Posterior cingulate gyrus (tissue), 11 donors: Measurements from ENCODE around the gene PSD.
A peak's percentile ranks its signal among the peaks of the same experiment; 100 is the strongest.
"Not testable (repeated sequence)": the region's sequence is repeated elsewhere in the genome, so short reads cannot be mapped to it uniquely, and the experiment has no call there.

Source experiments
- DNase-seq, 10 donors: peaks; one replicate each; pipeline versions ENCODE4 v3.0.0 to v3.0.0-alpha.2; 2020 to 2021; ENCODE audit warnings: mixed read lengths in 3 of 10
- intact Hi-C: fragments of 100-400 bp; cut with DNase I; formaldehyde crosslinking; loops from one replicate; pipeline ENCODE4 v1.15.1; 2023

Gene PSD

DNA sequence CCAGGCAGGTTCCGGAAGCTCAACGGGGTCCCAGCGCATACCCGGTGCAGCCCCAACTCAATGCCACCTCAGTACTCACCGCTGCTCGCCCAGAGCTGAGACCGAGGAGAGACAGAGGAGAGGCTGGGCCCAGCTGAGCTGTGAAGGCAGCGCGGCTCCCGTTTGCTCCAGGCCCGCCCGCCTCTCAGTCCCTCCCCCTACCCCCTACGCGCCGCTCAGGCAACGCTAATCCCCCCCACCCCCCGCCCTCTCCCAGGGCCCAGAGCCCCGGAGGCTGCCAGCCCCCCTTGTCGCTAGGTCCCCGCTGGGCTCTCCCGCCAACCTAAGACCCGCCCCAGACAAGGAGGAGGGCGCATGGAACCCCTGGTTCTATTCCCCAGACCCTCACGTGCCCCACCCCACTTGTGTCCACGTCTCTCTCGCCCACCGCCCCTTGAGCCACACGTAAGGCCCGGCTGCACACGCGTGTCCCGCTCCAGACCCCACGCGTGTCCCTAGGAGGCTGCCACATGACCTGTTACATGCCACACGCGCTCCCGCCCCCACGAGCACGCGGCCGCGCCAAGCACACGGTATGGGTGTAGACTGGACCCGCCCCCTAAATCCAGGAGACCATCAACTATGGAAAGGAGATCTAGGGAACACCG lies at the start of gene PSD:
Gene PSD (minus strand): TSS at position 164 of the 647 bp plus-strand sequence. CDS start 1,747 bp downstream, outside the sequence.
- DNase-seq: peak in 5 of 10 donors; percentile 57 to 94 (median 86)
- intact Hi-C loops: no loop called here

DNA sequence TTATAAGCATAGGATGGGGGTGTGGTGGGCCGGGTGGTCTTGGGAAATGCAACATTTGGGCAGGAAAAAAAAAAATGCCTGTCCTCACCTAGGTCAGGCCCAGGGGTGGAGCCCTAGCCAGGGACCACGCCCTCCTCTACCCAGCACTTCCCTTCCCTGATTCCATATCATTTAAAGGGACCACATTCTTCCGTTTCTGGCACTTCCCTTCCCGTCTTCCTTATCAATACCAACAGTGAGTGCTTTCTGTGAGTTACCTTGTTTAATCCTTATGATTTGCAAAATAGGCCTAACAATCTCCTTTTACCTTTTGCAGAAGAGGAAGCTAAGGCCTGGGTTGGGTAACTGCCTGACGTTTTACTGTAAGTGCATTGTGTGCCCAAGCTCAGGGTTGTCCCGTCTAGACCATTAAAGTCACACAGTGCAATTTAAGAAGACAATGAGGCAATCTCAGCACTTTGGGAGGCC lies 49.4 kb upstream of the PSD start:
- peak in 1 of 10 donors; percentile 27 for DNase-seq
- intact Hi-C loops: no loop called here

DNA sequence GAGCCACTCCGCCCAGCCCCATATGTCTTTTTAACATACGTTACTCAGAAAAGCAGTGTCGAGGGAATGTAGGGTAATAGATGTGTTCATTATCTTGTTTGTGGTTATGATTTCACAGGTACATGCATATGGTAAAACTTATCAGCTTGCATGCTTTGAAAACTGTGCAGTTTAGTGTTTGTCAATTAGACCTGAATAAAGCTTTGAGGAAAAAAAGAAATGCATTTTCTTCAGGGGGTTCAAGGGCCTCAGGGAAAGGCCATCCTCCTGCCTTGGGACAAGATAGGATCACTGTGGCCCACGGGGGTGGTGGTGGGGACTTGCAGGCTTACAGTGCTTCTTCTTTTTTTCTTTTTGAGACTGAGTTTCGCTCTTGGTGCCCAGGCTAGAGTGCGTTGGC lies 48.7 kb upstream of the PSD start:
- intact Hi-C loops: no loop called here
- DNase-seq: peak in 1 of 10 donors; percentile 28

DNA sequence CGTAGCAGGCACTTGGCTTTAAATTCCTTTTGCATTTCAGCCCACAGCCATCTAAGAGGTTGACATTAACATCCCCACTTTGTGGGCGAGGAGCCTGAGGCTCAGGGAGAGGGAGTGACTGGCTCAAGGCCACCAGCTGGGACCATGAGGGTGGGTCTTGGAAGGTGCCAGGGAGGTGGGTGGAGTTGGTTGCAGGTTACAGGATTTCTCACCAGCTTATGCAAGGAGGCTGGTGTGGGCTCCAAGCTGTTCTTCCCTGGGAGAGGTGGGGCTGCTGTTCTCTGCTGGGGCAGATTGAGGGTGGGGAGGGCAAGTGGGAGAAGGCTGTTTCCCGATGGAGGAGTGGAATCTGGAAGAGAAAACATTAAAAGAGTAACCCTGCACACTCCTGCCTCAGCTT lies 46.9 kb upstream of the PSD start:
- peak in 2 of 10 donors; percentile 43 to 72 for DNase-seq
- intact Hi-C loops: no loop called here

DNA sequence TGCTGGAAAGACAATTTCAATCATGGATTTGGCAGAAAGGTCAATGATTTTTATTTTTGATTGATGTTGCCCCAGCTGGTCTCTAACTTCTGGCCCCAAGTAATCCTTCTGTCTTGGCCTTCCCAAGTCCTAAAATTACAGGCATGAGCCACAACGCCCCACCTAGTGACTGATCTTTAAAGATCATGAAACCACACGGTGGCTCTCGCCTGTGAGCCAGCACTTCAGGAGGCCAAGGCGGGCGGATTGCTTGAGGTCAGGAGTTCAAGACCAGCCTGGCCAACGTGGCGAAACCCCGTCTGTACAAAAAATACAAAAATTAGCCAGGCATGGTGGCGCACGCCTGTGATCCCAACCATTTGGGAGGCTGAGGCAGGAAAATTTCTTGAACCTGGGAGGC lies 45.4 kb upstream of the PSD start:
- peak in 1 of 10 donors; percentile 23 for DNase-seq
- intact Hi-C loops: loop anchor here (5.0 kb wide), 1 partner anchor 42 kb away; the partner anchor contains the start of gene FBXL15

DNA sequence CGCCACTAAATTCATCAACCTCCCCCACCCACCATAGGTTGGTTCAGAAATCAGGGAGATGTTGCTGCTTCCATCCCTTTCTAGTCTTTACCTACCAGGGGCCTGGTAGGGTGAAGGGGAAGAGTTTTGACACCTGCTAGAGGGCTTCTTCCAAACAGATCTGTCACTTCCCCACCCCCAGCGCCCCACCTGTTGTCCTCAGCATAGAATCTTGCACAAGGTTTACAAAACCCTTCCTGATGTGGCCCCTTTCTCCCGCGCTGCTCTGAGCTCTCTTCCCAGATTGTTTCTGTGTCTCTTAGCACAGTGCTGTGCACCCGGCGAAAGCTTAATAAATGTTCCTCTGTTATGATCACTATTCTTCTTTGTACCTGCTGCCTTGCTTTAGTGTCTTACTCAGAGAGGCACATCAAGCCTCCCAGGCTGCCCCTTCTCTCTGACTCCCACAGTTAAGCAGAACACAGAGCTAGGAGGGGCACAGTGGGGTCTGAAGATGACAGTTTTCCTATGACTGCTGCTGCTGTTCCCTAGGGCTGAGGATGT lies 44.0 kb upstream of the PSD start:
- intact Hi-C loops: loop anchor here (5.0 kb wide), 1 partner anchor 40 kb away; the partner anchor contains the start of gene FBXL15
- DNase-seq: peak in 1 of 10 donors; percentile 47

DNA sequence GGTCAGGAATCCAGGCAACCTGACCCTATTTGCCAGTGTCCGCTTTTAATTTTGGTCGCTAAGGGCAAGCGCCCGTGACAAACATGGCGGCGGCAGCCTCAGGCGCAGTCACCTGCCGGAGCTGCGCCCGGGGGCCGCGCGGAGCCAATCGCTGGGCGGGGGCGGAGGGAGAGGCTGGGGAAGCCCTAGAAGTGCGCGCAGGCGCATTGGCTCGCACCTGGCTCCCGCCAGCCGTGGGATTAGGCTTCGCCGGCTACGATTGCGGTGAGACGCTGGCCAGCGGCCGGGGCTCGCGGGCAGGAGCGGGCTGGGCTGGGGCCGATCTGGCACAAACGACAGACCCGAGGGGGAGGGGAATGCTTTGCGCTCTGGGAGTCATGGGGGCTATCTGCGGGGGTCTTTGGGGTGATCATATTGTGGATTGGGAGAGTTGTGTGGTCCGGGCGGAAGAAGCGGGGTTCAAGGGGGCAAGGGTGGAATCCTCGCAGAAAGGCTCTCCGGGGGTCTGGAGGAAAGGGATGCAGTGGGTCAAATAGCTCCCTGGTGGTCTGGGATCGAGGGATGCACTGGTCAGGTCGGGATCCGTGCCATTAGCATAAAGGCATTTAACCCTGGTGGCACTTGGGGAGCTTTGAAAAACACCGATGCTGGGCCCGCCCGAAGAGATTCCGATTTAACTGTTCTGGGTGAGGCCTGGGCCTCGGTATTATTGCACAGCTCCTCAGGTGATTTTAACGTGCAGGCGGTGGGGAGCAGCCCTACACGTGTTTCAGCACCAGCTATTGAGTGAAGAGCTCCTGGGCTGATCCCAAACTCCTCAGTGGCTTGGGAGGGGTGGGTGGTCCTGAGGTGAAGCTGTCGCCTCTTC lies 42.8 kb upstream of the PSD start:
- DNase-seq: peak; percentile 82 to 99 (median 90)

DNA sequence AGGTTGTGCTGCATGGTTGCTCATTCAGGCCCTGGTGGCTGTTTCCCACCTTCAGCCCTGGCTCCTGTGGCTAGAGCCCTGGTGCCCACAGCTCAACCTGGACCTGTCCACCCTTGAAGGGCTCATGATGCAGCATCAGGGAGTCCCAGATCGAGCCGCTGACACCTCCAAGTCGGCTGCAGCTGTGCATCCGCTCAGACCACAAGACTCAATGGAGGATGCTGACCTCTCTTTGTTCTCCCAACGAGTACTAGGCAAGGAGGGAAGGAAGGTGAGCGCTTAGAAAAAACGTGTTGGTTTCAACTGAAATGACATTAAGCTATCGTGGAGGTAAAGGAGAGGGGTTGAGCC lies 42.2 kb upstream of the PSD start:
- intact Hi-C loops: loop anchor here (5.0 kb wide), 1 partner anchor 39 kb away; the partner anchor contains the start of gene FBXL15
- DNase-seq: peak in 1 of 10 donors; percentile 47

More for the DNA sequence above, 42.8 kb upstream of the PSD start:
- intact Hi-C loops: loop anchor here (5.0 kb wide), 1 partner anchor 39 kb away; the partner anchor contains the start of gene FBXL15

DNA sequence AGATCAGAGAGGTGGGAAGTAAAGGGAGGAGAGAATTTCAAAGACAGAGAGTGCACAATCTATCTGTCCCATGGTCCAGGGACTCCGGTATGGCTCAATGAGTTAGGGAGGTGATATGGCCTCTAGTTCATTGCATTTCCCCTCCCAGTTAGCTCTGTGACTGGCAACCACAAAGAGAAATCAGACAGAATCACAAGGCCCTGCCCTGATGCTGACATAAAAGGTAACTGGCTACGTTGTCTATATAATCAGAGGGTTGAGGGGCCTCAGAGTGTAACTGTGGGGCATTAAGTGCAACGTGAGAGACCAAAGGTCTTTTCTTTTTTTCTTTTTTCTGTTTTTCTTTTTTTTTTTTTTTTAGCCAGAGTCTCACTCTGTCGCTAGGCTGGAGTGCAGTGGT lies 40.1 kb upstream of the PSD start:
- no peak for DNase-seq
- intact Hi-C loops: no loop called here

DNA sequence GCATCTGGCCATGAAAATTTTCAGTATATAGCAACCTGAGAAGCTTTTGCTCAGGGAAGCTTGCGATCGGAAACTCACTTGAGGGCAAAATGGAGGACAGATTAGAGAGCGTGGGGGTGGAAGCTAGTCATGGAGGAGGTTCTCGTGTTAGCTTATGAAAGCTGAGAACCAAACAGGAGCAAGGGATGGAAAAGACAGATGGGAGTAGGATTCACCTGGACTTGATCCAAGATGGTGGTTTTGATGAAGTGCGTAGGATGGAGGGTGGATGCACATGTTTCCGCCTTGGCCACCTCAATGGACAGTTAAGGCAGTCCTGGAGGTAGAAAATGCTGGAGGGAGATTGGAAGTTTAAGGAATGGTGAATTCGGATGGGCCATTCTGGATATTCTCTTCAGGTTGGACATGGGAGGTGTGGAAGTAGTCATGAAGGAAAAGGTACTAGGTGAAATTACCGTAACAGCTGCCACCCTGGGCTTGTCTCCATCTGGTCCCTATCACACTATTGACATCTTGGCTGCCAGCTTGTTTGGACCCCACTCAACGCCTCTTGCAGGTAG lies 39.1 kb upstream of the PSD start:
- DNase-seq: peak in 1 of 10 donors; percentile 33
- intact Hi-C loops: no loop called here

DNA sequence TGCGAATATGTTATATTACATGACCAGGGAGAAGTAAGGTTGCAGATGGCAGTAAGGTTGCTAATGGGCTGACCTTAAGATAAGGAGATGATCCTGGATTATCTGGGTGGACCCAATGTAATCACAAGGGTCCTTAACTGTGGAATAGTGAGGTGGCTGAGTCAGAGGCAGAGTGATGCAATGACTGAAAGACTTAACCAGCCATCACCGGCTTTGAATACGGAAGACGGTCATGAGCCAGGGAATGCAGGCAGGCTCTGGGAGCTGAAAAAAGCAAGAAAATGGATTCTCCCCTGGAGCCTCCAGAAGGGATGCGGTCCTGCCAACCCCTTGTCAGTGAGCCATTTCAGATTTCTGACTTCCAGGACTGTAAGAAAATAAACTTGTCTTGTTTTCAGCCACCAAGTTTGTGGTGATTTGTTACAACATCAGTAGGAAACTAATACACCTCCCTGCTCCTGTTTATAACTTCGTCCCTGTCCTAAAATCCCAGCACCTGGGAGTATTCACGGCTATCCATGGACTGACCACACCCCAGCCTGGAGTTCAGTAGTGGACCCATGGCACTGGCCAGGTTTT lies 37.4 kb upstream of the PSD start:
- intact Hi-C loops: no loop called here
- DNase-seq: peak in 1 of 10 donors; percentile 10

DNA sequence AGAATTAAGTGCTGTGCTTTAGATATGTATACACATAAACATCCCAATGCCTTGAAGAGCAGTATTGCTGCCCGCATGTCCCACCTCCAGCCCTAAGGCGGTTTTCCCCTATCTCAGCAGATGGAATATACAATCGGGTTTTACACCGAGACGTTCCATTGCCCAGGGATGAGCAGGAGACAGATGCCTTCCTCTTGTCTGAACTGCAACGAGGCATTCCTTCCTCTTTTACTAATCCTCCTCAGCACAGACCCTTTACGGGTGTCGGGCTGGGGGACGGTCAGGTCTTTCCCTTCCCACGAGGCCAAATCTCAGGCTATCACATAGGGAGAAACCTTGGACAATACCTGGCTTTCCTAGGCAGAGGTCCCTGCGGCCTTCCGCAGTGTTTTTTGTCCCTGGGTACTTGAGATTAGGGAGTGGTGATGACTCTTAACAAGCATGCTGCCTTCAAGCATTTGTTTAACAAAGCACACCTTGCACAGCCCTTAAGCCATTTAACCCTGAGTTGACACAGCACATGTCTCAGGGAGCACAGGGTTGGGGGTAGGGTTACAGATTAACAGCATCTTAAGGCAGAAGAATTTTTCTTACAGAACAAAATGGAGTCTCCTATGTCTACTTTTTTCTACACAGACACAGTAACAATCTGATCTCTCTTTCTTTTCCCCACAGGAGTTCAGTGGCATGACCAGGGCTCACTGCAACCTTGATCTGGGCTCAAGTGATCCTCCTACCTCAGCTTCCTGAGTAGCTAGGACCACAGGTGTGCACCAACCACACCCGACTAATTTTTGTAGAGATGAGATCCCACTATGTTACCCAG lies 36.3 kb upstream of the PSD start:
- intact Hi-C loops: not testable (repeated sequence)
- peak in 1 of 10 donors; percentile 24 for DNase-seq

DNA sequence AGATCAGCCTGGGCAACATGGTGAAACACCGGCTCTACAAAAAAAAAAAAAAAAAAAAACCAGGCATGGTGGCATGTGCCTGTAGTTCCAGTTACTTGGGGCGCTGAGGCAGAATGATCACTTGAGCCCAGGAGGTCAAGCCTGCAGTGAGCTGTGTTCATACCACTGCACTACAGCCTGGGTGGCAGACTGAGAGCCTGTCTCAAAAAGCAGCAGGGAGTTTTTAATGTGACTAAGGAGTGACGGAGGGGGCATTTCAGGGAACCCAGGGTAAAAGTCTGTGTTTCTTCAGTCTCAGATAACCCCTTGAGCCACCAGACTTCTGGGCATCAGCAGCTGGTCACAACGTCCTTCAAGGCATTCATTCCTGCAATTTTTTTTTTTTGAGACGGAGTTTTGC lies 34.9 kb upstream of the PSD start:
- DNase-seq: peak in 1 of 10 donors; percentile 32
- intact Hi-C loops: no loop called here

DNA sequence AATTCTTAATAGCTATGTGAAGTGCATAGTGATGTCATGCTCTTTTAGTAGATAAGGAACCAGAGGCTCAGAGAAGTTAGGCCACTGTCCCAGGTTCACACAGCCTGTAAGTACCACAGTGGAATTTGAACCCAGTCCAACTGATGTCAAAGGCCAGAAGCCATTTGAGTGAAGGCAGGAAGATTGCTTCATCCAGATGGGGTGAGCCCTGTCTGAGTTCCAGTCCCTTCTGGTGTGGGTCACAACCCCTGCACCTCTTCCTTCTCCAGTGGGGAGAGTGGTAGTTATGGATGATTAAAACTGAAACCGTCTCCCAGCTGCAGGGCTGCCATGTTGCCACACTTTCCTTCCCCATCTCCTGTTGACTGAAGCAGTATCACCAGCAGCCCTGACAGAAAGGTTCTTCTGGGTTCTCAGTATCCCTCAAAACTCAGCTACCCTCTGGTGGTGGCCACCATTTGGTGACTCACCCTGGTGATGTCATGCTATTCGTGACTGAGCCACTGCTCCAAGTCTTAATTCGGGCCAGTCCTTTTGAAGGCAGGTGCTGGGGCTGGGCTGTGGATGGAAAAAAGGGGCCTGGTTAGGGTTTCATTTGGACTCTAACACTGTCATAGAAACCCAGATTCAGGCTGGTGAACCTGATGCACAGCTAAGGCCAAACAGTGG lies 34.2 kb upstream of the PSD start:
- peak in 3 of 10 donors; percentile 16 to 67 (median 36) for DNase-seq
- intact Hi-C loops: no loop called here

DNA sequence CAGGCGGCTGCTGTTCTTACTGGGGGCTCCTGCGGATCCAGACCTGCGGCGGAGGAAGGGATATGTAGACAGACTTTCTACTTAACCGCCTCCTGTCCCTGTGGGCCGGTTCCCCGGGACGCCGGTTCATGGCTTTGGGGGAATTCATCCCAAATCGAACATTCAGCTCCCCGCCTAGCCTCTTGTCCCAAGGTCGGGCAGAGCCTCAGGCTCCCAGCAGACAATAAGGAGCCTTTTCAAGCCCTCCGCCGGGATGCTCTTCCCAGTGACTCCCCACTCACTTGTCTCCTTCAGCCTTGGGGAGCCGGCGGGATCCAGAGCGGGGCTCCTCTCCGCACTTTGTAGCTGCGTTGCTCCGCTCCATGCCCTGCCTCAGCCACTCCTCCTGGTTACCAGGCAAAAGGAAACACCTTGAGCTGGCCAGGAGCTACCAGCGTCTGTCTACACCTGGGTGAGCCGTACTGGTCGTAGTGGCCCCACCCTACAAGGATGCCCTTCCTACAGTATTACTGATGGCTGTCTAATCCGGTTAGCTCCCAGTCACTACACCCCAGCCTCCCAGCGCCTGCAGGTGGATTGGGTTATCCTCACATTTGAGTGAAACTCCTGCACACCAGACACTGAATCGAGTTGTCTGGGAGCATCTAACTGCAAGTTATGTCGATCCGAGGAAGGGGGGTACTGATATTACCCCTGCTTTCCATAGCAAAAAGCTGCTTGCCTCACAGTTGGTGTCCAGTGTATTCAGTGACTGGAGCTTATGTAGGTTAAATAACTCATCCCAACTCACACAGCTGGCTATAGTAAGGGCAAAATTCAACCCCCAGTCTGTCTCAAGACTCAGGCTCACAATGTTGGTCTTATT lies 32.8 kb upstream of the PSD start, which contains the start of gene C10orf95:
Gene C10orf95 (minus strand): TSS at position 439 of the 865 bp plus-strand sequence. CDS start 450 bp downstream, outside the sequence.
- DNase-seq: peak in 3 of 10 donors; percentile 19 to 78 (median 21)
- intact Hi-C loops: no loop called here

DNA sequence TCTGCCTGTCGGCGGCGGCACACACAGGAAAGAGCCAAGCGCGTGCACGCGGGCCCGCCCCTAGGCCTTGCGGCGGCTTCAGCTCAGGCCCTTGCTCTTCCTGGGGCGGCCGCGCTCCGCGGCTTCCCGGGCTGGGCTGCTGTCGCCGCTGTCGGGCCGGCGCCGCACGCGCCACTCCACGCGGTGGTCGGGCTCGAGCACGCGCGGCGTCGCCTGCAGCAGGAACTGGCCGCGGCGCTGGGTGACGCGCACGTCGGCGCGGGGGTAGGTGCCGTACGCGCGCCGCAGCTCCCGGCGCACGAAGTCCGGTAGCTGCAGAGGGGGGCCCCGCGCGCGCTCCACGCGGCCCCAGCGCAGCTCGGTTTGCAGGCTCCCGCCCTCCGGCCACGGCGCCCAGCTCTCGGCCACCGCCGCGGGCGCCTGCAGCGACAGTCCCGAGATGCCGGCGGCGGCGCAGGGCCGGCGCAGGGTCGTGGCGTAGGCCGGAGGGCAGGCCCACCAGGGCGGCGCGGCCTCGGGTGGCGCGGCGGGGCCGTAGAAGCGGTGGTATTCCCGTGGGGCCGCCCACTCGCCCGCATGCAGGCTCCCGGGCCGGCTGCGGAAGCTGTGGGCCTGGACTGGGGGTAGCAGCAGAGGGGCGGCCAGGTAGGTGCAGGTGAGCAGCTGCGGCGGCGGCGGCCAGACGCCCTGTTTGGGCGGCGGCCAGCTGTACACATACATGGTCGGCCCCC lies 32.0 kb upstream of the PSD start:
- peak; percentile 46 to 98 (median 82) for DNase-seq
- intact Hi-C loops: no loop called here

DNA sequence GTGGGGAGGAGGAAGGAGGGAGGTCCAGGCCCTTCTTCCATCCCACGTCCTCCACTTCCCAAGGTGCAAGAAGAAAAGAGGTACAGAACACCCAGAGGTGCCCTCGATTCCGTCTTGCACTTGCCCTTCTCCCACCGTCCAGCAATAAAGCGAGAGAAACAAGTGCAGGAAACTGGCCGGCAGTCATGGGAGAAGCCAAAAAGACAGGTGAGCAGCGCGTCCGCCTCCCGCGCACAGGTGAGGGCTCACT lies 31.5 kb upstream of the PSD start:
- DNase-seq: no peak
- intact Hi-C loops: no loop called here
